ENCODE data around the gene SFXN5. TPM values are rescaled to one million over a fixed set of nuclear protein-coding genes. Genes with fewer than 3 reads are reported as not detected.

SFXN5 gene
- total RNA-seq, 1 donor = 17.0 TPM

DNA sequence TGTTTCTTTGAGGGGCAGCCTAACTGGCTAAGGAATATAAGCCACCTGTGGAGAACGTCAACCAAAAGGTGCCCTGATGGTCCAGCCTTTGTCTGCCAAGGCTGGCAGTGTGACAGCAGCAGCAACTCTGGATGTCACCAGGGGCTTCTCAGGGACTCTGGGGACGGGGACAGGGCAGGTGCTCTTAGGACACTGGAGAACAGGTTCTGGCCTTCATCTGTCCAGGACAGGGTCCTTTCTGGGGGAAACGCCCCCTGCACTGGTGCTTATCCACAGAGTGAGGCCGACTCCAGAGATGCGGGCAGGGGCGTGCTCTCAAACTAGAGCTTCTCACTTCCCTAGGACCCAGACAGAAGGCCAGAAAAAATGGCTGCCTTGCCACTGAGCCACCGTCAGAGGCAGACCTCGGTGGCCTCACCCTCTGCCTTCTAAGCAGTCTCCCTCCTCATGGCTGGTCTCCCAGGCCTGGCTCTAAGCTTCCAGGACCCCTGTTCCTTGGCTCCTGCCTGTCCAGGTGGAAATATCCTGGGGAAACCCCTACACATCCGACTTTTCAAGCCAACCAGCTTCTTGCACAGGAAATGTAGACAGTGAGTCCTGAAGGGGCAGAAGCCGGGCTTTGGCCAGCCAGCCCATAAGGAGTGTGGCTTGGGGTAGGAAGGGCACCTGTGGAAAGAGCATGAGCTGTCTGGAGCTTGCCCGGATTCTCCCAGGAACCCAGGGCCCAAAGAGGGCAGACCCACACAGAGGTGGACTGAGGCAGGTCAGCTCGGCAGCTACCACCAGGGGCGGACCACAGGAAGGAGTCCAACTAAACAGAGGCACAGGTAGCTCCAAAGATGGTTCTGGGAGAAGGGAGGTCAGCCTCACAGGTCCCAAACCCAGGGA is 11.3 kb upstream of the SFXN5 start:
- TF ChIP-seq, protein P1, sequence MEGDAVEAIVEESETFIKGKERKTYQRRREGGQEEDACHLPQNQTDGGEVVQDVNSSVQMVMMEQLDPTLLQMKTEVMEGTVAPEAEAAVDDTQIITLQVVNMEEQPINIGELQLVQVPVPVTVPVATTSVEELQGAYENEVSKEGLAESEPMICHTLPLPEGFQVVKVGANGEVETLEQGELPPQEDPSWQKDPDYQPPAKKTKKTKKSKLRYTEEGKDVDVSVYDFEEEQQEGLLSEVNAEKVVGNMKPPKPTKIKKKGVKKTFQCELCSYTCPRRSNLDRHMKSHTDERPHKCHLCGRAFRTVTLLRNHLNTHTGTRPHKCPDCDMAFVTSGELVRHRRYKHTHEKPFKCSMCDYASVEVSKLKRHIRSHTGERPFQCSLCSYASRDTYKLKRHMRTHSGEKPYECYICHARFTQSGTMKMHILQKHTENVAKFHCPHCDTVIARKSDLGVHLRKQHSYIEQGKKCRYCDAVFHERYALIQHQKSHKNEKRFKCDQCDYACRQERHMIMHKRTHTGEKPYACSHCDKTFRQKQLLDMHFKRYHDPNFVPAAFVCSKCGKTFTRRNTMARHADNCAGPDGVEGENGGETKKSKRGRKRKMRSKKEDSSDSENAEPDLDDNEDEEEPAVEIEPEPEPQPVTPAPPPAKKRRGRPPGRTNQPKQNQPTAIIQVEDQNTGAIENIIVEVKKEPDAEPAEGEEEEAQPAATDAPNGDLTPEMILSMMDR (IDR thresholded peaks at IDR 0.05; ENCODE audit: extremely low read depth, low read depth, low read length) = no peak
- H3K79me2 ChIP-seq (ENCODE audit: insufficient read depth, low read length) = peaks cover 100% of the 10 kb centered on the region
- peaks cover 89% of the 10 kb centered on the region for H4K20me1 ChIP-seq (ENCODE audit: insufficient read depth, low read length)

GRCh38 chr2:73081181-73081671 is 9.7 kb upstream of the SFXN5 start:
- Histone ChIP-seq H3K27ac (ENCODE audit: low read depth, low read length) (no peak overlapping the region), H2AFZ (ENCODE audit: low read length) (no peak overlapping the region), H3K4me1 (ENCODE audit: insufficient read depth, low read length) (no peaks in the 10 kb centered on the region), H4K20me1 (ENCODE audit: insufficient read depth, low read length) (peaks cover 87% of the 10 kb centered on the region), H3K36me3 (ENCODE audit: insufficient read depth, low read length) (peaks cover 40% of the 10 kb centered on the region), H3K27me3 (ENCODE audit: insufficient read depth, low read length) (no peaks in the 10 kb centered on the region), H3K9me3 (ENCODE audit: low read depth, low read length) (no peaks in the 10 kb centered on the region), H3K4me3 (ENCODE audit: insufficient read depth, low read length) (no peak overlapping the region), H3K79me2 (ENCODE audit: insufficient read depth, low read length) (peaks cover 100% of the 10 kb centered on the region), H3K4me2 (ENCODE audit: insufficient read depth, low read length) (no peak overlapping the region)
- DNase-seq (ENCODE audit: insufficient read length, low spot score, missing footprints) = no peak
- TF ChIP-seq, protein P1 (IDR thresholded peaks at IDR 0.05; ENCODE audit: extremely low read depth, low read depth, low read length) = no peak

More for the DNA sequence above, 11.3 kb upstream of the SFXN5 start:
- Histone ChIP-seq H3K27ac (ENCODE audit: low read depth, low read length) (no peak overlapping the region), H3K4me2 (ENCODE audit: insufficient read depth, low read length) (no peak overlapping the region), H3K4me3 (ENCODE audit: insufficient read depth, low read length) (no peak overlapping the region), H2AFZ (ENCODE audit: low read length) (no peak overlapping the region), H3K9me3 (ENCODE audit: low read depth, low read length) (no peaks in the 10 kb centered on the region), H3K27me3 (ENCODE audit: insufficient read depth, low read length) (no peaks in the 10 kb centered on the region), H3K4me1 (ENCODE audit: insufficient read depth, low read length) (no peaks in the 10 kb centered on the region), H3K36me3 (ENCODE audit: insufficient read depth, low read length) (peaks cover 44% of the 10 kb centered on the region)
- no peak for DNase-seq (ENCODE audit: insufficient read length, low spot score, missing footprints)

- Histone ChIP-seq H2AFZ (ENCODE audit: low read length) (no peak overlapping the region), H3K4me2 (ENCODE audit: insufficient read depth, low read length) (no peak overlapping the region), H3K9me3 (ENCODE audit: low read depth, low read length) (no peaks in the 10 kb centered on the region), H4K20me1 (ENCODE audit: insufficient read depth, low read length) (peaks cover 80% of the 10 kb centered on the region), H3K36me3 (ENCODE audit: insufficient read depth, low read length) (peaks cover 40% of the 10 kb centered on the region), H3K4me1 (ENCODE audit: insufficient read depth, low read length) (no peaks in the 10 kb centered on the region), H3K79me2 (ENCODE audit: insufficient read depth, low read length) (peaks cover 95% of the 10 kb centered on the region), H3K4me3 (ENCODE audit: insufficient read depth, low read length) (no peak overlapping the region), H3K27ac (ENCODE audit: low read depth, low read length) (no peak overlapping the region), H3K27me3 (ENCODE audit: insufficient read depth, low read length) (no peaks in the 10 kb centered on the region)
- no peak for DNase-seq (ENCODE audit: insufficient read length, low spot score, missing footprints)
- TF ChIP-seq, protein P1 (IDR thresholded peaks at IDR 0.05; ENCODE audit: extremely low read depth, low read depth, low read length) = no peak
Measured at GRCh38 chr2:73080321-73081131, 9.0 kb upstream of the SFXN5 start.
